GM19193 (cell line): ENCODE data around the gene ZNF277.

ENCODE experiments used
- POLR2A ChIP-seq: IDR thresholded peaks from 4 replicates; pipeline ENCODE4 v1.6.1; 2011; ENCODE audit not compliant: insufficient read depth, insufficient read length; ENCODE audit errors: extremely low read depth

ZNF277 gene

GRCh38 chr7:112197322-112197721, 9.2 kb upstream of the ZNF277 start:
- TF ChIP-seq POLR2A = no peak

- no peak for TF ChIP-seq POLR2A
Observed at GRCh38 chr7:112199035-112199655, 7.3 kb upstream of the ZNF277 start.

GRCh38 chr7:112199672-112200071, 6.8 kb upstream of the ZNF277 start:
- TF ChIP-seq POLR2A = no peak

DNA sequence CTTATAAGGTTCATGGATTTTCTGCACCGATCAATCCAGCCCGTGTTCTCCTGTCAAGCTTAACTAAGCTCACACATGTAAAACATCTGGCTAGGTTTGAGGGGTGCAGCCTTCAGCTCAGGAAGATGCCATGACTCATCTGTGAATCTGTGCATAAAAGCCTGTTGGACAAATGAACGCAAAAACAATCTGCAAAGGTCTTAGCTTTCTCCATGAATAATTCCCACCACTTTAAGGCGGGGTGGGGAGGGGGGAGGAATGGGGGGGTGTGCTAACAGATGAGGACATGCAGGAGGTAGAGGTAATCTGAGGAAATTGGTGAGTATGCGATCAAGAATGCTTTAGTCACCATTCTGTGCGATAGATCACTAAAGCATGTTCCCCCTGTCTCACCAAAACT, 5.1 kb upstream of the ZNF277 start:
- TF ChIP-seq POLR2A = no peak

- no peak for TF ChIP-seq POLR2A
Observed at GRCh38 chr7:112201839-112202238, 4.7 kb upstream of the ZNF277 start.

- TF ChIP-seq POLR2A = no peak
Observed at GRCh38 chr7:112202816-112203215, 3.7 kb upstream of the ZNF277 start.

- no peak for TF ChIP-seq POLR2A
Observed at GRCh38 chr7:112203365-112203739, 3.1 kb upstream of the ZNF277 start.

GRCh38 chr7:112204499-112205342, 1.8 kb upstream of the ZNF277 start:
- TF ChIP-seq POLR2A = no peak

GRCh38 chr7:112205343-112206237, 905 bp upstream of the ZNF277 start:
- TF ChIP-seq POLR2A = no peak

- TF ChIP-seq POLR2A = no peak
Observed at GRCh38 chr7:112206991-112207592, 597 bp downstream of the ZNF277 start.

DNA sequence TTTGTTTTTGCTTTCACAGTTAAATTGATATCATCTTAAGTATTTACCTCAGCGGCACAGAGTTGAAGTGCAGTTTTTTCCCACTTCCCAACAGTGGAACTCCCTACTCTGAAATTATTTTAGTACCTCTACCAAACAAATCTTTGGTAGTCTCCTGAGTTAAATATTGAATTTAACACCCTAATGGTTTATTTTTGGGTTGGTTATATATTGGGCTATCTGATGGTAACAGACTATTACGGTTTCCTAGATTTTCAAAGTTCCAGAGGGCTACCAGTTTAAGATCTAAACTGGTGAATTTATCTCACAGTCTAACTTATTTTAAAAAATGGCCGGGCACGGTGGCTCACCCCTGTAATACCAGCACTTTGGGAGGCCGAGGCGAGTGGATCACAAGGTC, 1.3 kb downstream of the ZNF277 start:
- no peak for TF ChIP-seq POLR2A

GRCh38 chr7:112211348-112211907, 4.9 kb downstream of the ZNF277 start:
- no peak for TF ChIP-seq POLR2A

GRCh38 chr7:112212571-112212970, 6.1 kb downstream of the ZNF277 start:
- no peak for TF ChIP-seq POLR2A

- no peak for TF ChIP-seq POLR2A
Observed at GRCh38 chr7:112213735-112214134, 7.2 kb downstream of the ZNF277 start.

- TF ChIP-seq POLR2A = no peak
Observed at GRCh38 chr7:112214268-112214667, 7.8 kb downstream of the ZNF277 start.
